ENCODE results near the gene URGCP.
"Not testable (repeated sequence)": the region's sequence is repeated elsewhere in the genome, so short reads cannot be mapped to it uniquely, and the experiment has no call there.

The URGCP gene

GRCh38 chr7:43921423-43921822 lies 15.0 kb upstream of the URGCP start:
- no peak for DNase-seq (ENCODE audit: low read depth, low spot score)

GRCh38 chr7:43915907-43916306 lies 9.5 kb upstream of the URGCP start:
- no peak for DNase-seq (ENCODE audit: low read depth, low spot score)

- no peak for DNase-seq (ENCODE audit: low read depth, low spot score)
Observed at GRCh38 chr7:43914795-43915194, 8.4 kb upstream of the URGCP start.

- DNase-seq (ENCODE audit: low read depth, low spot score), result no peak
Observed at GRCh38 chr7:43905956-43906330, 453 bp downstream of the URGCP start.

GRCh38 chr7:43905209-43905946 lies 1.0 kb downstream of the URGCP start:
- no peak for DNase-seq (ENCODE audit: low read depth, low spot score)

- DNase-seq (ENCODE audit: low read depth, low spot score), result no peak
Observed at GRCh38 chr7:43904533-43905208, 1.7 kb downstream of the URGCP start.

- DNase-seq (ENCODE audit: low read depth, low spot score), result no peak
Observed at GRCh38 chr7:43902542-43903054, 3.8 kb downstream of the URGCP start.

GRCh38 chr7:43898571-43898970 lies 7.8 kb downstream of the URGCP start:
- not testable (repeated sequence) for DNase-seq (ENCODE audit: low read depth, low spot score)

GRCh38 chr7:43895847-43896415 lies 10.5 kb downstream of the URGCP start:
- DNase-seq (ENCODE audit: low read depth, low spot score), result no peak

- no peak for DNase-seq (ENCODE audit: low read depth, low spot score)
Observed at GRCh38 chr7:43891069-43891955, 15.1 kb downstream of the URGCP start.

- no peak for DNase-seq (ENCODE audit: low read depth, low spot score)
Observed at GRCh38 chr7:43890468-43890867, 15.9 kb downstream of the URGCP start.

GRCh38 chr7:43888993-43889945 lies 17.1 kb downstream of the URGCP start:
- DNase-seq (ENCODE audit: low read depth, low spot score), result no peak

GRCh38 chr7:43884617-43885016 lies 21.8 kb downstream of the URGCP start:
- DNase-seq (ENCODE audit: low read depth, low spot score), result no peak

- DNase-seq (ENCODE audit: low read depth, low spot score), result no peak
Observed at GRCh38 chr7:43884209-43884608, 22.2 kb downstream of the URGCP start.

GRCh38 chr7:43880596-43880995 lies 25.8 kb downstream of the URGCP start:
- no peak for DNase-seq (ENCODE audit: low read depth, low spot score)

GRCh38 chr7:43879477-43879876 lies 26.9 kb downstream of the URGCP start:
- DNase-seq (ENCODE audit: low read depth, low spot score), result no peak

- DNase-seq (ENCODE audit: low read depth, low spot score), result no peak
Observed at GRCh38 chr7:43878867-43879266, 27.5 kb downstream of the URGCP start.

- DNase-seq (ENCODE audit: low read depth, low spot score), result no peak
Observed at GRCh38 chr7:43877968-43878864, 28.2 kb downstream of the URGCP start.

- no peak for DNase-seq (ENCODE audit: low read depth, low spot score)
Observed at GRCh38 chr7:43876976-43877745, 29.2 kb downstream of the URGCP start.

Measured in brain pericyte (primary cell).